GM19467 (cell line): Measurements from ENCODE around the gene BHLHE23.

ENCODE experiments used
- ATAC-seq: cut with Tn5 transposase; IDR thresholded peaks from one replicate; pipeline ENCODE4 v1.9.1; 2021; ENCODE audit warnings: mild to moderate bottlenecking, moderate library complexity; ENCODE audit not compliant: unreplicated experiment

BHLHE23 gene

DNA sequence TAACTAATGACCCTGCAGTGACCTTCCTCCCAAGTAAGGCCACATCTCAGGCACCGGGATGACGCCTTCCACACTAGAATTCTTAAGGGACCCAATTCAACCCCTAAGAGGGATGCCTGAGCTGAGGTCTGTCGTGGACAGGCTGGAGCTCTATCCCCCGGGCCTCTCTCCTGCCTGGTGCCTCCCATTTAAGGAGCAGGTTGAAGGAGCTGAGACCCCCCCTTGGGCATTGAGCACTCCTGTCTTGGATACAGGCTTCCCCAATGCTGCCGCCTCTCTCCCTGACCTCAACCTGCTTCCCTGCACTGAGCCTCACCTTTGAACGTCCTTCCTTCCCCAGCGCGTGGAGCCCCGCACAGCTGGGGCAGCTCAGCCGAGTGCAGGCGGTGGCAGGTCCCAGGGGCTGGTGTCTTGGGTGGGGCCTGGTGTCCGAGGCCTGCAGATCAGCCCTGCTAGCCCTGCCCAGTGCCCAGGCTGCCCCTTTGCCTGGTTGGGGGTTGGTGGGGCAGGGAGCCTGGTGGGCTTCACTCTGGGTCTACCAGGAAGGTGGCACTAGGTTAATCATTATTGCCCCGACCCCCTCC, 19.9 kb upstream of the BHLHE23 start:
- no peak for ATAC-seq

DNA sequence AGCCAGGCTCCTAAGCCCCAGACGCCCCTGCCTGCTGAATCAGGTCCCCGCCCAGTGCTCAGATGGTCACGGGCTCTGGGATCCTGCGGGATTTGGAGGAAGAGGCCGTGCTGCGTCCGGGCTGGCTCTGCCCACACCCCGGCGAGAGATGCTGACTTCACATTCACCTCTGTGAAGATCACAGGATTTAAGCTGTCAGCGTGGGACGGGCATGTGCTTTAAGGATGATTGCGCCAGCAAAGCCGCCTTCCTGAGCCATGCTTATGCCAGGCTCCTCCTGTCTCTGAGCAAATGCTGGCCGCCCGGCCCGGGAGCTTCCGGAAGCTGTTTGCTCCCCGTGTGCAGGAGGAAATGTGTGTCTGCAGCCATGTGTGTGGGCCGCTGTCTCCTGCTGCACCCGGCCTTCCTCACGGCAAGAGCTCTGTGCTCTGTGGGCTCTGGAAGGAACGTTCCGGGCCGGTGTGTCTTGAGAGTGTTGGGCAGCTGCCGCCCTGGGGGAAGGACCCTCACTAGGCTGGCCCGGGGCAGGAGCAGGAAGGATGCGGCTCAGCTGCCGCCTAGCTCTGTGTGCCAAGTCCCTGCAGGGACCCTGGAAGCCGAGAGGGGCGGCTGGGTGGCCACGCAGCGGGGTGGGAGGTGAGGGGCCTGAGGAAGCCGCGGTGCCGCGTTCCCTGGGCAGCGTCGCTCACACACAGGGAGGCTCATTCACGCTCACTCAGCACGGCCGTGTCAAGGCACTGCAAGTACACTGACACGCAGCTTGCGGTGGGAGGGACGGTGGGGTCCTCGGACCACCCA, 19.0 kb upstream of the BHLHE23 start:
- ATAC-seq: no peak

DNA sequence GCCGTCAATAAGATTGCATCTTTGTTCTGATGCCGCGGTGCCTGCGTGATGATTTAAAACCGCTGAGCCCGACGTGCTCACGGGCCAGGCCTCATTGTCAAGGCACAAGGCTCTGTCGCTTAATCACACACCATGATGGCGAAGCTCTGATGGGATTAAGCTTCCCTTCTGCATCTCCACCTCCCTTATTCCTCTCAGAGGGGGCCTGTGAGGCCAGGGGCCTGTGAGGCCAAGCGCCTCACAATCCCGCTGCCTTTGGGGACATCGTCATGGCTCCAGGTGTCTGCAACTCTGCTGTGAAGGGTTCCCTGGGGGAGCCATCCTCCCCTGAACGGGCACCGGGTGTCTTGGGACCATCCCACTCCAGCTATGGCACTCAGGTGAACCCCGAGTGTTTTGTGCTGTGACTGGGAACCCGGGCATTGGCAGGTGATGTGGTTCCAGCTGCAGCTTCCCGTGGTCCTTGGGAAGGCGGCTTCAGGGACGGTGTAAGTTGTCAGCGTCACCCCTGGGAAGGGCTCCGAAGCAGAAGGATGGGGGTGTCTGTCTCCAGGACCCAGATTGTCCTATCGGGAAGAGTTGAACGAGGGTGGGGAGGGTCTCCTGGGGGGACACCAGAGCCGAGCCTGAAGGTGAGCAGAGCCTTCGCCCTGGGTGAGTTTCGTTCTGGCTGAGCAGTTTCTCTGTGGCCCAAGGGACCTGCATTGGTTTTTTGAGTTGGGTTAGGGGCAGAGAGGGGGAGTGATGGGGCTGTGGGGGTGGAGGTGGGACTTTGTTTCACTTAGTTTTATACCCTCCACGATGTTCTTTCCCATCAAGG, 18.0 kb upstream of the BHLHE23 start:
- ATAC-seq: no peak

DNA sequence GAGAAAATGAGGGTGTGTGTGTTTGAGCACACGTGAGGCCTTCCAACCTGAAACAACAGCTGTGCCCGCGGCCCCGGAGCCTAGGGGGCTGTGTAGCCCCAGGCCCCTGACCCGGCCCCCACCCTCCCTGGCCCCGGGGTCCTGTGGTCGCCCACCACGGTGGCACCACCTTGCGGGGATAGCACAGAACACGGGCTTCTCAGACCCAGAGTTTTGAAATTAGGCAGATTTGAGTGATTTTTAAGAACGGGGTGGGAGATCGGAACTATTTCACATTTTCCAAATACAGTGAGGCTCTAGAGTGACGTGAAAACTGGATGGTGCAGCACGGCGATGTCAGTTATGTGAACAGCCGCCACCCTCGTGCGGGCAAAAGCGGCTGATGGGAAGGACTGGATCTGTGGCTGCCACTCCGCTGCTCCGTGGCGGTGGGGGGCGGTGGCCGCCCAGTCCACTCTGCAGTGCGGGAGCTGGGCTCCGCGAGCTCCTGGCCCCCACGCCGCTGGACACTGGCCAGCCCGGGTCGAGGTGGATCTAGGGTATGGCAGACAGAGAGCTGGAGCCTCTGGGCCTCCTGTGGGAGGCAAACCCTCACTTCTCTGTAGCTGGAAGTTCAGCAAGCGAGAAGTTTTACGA, 17.3 kb upstream of the BHLHE23 start:
- no peak for ATAC-seq

DNA sequence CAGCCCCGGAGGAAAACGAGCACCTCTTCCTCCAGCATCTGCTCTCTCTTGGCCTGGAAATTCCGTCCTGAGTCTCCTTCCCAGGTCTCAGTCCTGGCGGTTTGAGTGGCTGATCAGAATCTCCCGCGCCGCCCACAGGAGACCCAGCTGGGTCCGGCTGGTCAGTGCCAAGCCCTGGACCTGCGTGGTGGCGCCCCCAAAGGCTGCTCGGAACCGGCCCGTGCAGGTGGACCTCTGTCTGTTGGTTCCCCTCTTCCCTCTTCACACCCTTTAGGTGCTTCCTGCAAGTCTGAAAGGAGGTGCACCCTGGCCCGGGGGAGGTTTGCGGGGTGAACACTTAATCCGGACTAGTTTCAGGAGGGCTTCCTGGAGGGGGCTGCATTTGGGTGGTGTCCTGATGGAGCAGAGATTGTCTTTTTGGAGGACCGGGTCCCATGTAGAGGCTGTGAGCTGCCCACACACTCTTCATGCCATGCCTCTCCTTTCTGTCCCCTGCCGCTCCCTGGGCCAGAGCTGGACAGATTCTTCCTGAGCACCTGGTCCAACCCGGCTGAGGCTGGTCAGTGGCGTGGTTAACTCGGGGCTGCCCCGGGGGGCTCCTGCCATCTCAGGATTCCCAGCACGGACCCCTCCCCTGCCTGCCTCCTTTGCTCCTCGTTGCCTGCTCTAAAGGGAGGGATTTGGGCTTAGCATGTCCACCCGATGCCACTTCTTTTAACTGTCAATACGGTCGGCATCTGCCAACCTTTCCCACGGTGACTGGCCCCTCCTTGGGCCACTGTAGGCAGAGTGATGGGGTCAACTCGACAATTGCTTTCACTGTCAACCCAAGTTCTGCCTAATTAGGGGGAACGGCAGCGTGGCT, 16.5 kb upstream of the BHLHE23 start:
- ATAC-seq: no peak

DNA sequence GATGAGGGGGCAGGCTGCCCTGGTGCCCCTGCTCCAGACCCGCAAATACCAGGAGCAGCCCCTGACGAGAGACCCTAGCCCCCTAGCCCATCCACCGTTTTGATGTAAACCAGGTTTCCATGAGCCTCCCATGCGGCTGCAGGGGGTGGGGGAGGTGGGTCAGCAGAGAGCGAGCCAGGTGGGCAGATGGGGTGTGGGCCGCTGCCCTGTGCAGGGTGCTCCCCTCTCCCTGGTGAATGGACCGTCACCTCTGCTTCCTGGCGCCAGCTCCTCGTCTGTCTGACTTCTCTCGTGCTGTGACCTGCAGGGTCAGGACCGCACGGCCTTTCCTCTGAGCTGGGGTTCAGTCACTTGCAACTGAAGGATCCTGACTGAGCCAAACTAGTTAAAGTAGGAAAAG, 15.7 kb upstream of the BHLHE23 start:
- ATAC-seq: no peak

DNA sequence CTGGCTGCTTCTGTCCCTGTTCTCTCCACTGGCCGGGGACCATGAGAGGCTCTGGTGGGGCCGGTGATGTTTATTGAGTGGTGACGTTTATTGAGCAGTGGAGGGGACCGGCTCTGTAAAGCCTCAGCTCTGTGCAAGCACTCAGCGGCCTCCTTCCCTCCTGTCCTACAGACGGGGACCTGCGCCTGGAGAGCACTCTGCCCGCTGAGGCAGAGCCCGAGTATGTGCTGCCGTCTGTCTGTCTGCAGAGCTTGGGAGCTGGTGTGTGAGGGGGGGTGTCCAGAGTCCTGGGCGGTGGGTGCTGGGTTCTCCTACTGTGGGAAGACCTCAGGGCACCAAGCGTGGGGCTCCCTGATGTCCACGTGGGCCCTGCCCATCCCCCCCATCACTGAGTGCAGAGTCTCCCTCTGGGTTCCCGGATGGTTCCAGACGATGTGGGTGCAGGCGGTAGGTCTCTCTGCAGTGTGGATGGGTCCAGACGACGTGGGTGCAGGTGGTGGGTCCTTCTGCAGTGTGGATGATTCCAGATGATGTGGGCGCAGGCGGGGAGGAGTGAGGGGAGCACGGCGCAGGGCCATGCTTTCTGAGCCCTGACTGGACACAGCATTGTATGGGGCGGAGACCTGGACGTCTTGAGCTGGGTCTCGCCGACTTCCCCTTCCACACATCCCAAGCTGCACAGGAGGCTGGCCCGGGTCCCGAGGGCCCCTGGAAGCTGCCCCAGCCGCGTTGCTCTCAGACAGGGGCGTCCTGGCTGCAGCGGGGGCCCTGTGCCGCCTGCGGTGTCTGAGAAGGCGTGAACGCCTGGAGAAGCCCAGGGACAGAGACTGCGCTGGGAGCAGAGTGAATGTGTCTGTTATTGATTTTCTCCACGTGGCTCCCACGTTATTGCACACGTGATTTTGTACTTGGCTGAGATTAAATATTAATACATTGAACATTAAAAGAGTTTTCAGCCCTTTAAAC, 14.9 kb upstream of the BHLHE23 start:
- ATAC-seq: no peak

DNA sequence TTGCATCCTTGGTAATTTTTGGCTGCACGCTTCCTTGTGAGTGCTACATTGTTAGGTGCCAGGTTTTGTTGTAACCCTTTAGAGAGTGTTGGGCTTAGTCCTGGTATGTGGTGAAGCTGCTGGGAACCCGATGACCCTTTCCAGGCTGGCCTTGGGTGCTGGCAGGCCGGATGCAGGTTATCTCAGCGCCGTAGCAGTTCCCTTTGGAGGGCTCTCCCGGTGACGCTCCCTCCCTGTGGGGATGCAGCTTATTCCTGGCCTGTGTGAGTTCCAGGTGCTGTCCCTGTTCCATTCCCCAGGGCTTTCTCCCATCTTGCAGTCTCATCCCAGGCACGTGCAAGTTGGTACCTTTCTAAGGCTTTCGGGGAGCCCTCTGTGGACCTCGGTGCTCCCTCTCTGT, 13.9 kb upstream of the BHLHE23 start:
- no peak for ATAC-seq

DNA sequence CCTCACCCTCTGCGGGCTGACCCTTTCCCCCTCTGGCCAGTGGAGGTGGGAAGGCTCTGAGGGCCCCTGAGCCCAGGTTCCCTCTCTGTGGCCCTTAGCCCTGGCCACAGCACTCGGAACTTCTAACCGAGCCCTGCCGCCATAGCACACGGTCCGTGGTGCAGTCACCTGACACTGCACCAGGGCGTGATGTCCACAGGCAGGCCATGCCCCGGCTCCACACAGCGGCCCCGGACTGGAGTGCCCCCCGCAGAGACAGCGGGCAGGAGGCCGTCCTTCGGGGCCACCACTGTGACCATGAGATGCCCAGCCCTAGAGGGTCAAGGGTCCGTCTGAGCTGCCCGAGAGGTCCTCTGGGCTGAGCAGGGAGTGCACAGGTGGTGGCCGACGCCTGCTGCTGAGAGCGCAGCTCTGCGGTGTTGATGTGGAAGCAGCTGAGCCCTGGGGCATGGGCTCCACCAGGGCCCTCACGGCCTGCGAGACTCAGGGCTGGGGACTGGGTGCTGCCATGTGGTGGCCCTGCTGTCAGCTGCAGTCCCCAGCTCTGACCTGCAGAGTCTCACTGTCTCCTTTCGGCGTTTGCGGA, 11.2 kb upstream of the BHLHE23 start:
- ATAC-seq: no peak

DNA sequence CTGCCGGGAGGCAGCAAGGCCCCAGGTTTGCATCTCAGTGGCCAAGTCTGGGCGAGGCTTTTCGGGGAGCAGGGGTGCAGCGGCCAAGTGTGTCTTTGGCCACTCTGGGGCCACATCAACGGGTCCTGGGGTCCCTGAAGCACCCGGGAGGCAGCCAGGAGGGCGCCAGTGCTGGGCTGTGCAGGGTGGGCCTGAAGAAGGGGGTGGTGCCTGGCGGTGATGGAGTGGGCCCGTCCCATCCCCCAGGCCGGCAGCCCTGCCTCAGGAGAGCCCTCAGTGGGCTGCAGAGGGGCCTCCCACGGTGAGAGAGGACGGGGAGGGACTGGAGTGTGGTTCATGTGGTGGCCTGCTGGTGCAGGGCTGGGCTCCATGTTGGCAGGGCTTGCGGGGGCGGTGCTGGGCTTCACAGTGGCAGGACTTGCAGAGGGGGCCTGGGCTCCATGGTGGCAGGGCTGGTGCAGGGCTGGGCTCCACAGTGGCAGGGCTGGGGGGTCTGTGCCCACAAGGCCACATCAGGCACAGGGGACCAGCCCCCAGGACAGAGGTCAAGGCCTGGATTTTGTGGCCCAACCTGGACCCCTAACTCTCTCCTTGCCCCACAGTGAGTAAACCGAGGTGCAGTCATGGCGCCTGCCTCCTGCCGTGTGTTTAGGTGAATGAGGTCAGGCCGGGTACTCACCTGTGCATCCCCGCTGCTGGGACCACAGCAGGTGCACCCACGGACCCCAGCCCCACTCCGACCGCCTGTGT, 10.5 kb upstream of the BHLHE23 start:
- no peak for ATAC-seq

DNA sequence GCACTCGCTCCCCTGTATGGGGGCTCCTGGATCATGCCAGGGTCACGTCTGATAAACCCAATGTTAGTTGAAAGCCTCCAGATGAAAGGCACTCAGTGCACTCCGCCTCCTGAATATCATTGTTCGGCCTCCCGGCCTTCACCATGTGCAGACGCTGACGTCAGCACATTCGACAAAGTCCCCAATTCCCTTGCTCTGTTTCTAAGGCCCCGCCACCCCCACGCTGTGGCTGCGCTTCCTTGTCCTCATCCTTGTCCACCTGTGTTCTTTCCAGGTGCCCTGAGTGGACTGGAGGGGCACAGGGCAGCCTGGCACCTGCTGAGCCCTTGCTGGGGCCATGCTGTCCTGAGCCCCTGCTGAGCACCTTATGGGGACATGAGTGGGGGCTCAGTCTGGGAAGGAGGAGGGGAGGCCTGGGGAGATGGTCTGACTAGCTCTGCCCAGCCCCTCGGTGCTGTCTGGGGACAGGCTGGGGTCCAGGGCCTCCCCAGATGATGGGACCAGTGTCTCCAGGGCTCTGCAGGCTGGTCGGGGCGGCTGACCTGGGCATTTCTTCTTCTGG, 9.8 kb upstream of the BHLHE23 start:
- no peak for ATAC-seq

DNA sequence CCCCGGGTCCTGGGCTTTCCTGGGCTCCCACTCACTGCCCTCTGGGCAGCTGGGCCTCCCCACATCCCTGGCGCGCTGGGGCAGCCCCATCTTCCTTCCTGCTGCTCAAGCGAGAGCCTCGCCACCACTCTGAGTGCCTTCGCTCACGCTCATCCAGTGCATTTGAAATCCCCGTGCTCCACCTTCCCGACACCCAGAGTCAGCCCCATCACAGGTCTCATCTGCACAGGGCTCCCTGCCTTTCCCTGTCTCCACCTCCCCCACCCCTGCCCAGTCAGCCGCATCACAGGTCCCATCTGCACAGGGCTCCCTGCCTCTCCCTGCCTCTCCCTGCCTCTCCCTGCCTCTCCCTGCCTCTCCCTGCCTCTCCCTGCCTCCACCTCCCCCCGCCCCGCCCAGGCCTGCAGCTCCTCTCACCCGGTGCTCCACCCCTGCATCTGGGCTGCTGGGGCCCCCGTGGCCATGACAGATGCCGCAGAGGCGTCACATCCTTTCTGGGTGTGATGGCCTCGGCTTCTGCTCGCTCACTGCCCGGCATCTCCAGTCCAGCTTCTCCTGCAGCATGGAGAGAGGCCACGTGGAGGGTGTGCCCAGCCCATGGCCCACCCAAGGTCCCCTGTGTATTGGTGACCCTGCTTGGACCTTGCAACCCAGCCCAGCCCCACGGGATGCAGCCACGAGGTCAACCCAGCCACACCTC, 9.0 kb upstream of the BHLHE23 start:
- no peak for ATAC-seq

DNA sequence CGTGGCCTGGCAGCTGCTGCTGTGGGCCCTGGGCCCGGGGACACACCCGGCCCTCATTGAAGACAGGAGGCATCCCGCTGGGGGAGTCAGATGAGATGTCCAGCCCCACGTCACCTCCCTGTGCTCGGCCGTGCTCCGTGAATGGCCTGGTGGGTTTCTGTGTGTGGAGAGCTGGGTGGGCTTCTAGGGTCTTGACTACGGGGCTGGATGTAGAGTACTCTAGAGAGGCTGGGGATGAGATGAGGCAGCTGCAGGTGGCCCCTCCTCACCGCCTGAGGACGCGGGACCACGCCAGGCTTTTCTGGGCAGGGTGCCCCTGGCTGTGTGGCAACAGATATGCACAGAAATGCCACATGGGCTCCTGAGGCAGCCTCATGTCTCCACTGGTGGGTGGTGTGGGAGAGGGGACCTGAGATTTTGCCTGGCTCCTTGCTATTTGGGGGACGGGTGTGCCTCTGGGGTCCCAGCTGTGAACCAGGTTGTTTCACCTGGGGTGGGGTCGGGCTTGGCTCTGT, 8.4 kb upstream of the BHLHE23 start:
- ATAC-seq: no peak

DNA sequence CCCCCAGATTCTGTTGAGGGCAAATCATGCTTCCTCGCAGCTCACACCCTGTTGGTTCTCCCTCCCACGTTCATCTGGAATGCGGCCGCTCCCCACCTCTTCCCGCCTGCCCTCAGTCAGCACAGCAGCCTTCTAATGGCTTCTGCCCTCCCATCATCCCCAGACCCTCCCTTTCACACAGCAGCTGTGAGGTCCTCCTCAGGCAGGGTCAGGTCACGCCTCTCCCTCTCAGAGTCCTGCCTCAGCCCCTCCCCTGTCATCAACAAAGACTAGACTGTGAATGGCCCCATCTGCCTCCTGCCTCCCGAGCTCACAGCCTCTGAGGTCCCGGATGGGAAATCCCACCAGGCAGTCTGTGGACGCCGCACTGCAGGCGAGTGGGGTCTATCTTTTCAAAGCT, 7.9 kb upstream of the BHLHE23 start:
- no peak for ATAC-seq

DNA sequence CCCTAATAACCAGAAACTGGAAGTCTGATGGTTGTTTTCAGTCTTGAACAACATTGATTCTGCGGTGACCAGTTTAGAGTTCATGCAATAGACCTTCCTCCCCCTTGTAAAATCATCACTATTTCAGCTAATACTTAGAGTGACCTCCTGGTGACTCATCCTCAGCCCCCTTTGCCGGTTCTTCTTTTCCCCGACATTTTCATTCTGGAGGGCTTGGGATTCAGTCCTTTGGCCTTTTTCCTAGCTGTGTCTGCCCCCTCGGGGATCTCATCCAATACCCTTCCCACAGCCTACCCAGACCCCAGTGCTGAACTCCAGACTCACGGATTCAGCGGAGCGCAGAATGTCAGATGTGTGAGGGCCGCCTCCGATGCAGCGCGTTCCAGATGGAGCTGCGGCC, 7.5 kb upstream of the BHLHE23 start:
- no peak for ATAC-seq

DNA sequence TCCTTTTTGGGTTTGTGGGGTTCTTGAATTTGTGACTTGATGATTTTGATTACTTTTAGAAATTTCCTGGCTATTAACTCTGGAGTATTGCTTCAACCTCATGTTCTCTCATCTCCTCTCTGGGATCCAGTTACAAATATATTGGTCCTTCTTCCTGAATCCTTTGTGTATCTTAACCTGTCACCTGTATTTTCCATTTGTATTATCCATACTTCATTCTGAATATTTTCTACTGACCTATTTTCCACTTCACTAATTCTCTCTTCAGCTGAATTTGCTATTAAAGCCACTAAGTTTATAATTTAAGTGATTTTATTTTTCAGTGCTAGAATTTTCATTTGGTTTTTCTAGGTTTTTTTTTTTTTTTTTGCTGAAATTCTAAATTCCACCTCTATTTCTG, 6.4 kb upstream of the BHLHE23 start:
- no peak for ATAC-seq

DNA sequence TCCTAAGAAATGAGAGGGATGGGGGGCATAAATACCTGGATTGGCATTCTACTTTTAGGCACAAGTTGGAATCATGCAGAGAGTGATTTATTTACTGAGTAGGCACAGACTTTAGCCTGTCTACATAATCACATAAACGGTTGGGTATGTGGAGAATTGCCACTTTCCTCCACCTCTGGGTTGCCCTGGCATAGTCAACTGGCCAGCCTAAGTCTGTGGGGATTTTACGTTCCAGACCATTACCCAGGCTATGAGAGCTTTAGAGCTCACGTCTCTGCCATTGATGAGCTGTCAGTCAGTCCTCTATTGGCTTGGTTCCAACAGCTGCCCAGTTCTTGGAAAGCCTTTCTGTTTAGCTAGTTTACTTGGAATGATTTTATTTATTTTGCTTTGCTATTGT, 5.0 kb upstream of the BHLHE23 start:
- no peak for ATAC-seq
